Umbilical cord (tissue), 1 donor: ENCODE results near the gene RPL39L. TPM values are rescaled to one million over a fixed set of nuclear protein-coding genes. Genes with fewer than 3 reads are reported as not detected.

Experiments used
- total RNA-seq: library from RNA; depleted of rRNA; stranded (reverse); fragments of >200 nt; gene quantifications from one replicate; pipeline ENCODE4 v1.2.3, GENCODE V29; 2014; ENCODE audit warnings: low replicate concordance; ENCODE audit not compliant: insufficient read depth

RPL39L gene
- total RNA-seq, 1 donor from 2014 or later: 6.3 TPM

Other genes with a start within 250 kb of the RPL39L start
- gene ST6GAL1, start 209.0 kb downstream of the RPL39L start, total RNA-seq: 44.1 TPM
- not detected for gene RTP1, start 58.0 kb upstream of the RPL39L start, total RNA-seq
- gene MASP1, start 152.2 kb upstream of the RPL39L start, total RNA-seq: 7.2 TPM
- 0.72 TPM for gene RTP4, start 228.9 kb upstream of the RPL39L start, total RNA-seq